GM10248 (cell line): ENCODE results near the gene SYN1.

Experiments
- CTCF ChIA-PET: fragments of 300-600 bp; sonication (Branson Sonifier 250); formaldehyde crosslinking; extraction: SDS; loops from one replicate; lab custom pipeline; 2021; ENCODE audit warnings: antibody characterized with exemption; lab: Yijun Ruan, JAX
- POLR2A ChIA-PET: fragments of 350-650 bp; sonication (Branson Sonifier 250); formaldehyde crosslinking; extraction: SDS; loops from one replicate; lab custom pipeline; 2020; ENCODE audit warnings: antibody characterized with exemption; lab: Yijun Ruan, JAX
- DNase-seq: peaks from one replicate; pipeline ENCODE4 v3.0.0; 2012; ENCODE audit errors: extremely low spot score
- CTCF ChIP-seq: IDR thresholded peaks from 2 replicates; pipeline ENCODE4 v1.5.1; 2012; ENCODE audit warnings: mild to moderate bottlenecking, low read depth; ENCODE audit errors: extremely low read depth, missing control alignments, control extremely low read depth

SYN1 gene

DNA sequence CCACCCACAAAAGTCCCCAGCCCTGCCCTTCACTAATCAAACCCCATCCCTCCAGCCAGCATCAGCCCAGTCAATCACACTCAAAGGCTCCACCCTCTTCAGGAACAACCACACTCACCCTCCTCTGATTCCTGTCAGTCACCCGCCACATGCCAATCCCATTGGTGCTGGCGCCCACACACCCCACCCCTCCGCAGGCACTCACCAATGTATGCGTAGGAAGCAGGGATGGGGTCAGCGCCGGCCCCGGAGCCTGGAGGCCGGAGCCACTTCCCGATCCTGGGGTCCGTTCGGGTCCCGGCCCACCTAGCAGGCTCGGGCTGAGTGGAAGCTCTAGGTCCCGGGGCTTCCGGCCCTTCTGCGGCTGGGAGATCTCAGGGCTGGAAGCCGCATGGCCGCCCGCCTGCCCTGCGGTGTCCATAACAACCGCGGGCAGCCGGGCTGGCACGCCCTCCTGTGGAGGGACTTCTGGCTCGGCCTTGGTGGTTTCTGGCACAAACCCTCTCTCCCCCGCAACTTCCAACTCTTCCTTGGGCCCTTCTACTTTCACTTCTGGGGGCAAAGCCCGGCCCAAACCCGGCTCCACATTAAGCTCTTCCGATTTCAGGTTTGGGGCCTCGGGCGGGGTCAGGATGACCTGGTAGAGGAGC lies 18.0 kb upstream of the SYN1 start:
- TF ChIP-seq CTCF, result no peak
- ChIA-PET POLR2A (no interaction called here), CTCF (interaction anchor here (1.4 to 1.9 kb wide), 2 partner anchors 9 to 10 kb away, joined by 4 to 7 read pairs; no protein-coding TSS in a partner anchor)
- peak; percentile 66 for DNase-seq

GRCh38 chrX:47634871-47635575 lies 15.4 kb upstream of the SYN1 start:
- no peak for TF ChIP-seq CTCF
- ChIA-PET POLR2A (no interaction called here), CTCF (no interaction called here)
- DNase-seq, result no peak

DNA sequence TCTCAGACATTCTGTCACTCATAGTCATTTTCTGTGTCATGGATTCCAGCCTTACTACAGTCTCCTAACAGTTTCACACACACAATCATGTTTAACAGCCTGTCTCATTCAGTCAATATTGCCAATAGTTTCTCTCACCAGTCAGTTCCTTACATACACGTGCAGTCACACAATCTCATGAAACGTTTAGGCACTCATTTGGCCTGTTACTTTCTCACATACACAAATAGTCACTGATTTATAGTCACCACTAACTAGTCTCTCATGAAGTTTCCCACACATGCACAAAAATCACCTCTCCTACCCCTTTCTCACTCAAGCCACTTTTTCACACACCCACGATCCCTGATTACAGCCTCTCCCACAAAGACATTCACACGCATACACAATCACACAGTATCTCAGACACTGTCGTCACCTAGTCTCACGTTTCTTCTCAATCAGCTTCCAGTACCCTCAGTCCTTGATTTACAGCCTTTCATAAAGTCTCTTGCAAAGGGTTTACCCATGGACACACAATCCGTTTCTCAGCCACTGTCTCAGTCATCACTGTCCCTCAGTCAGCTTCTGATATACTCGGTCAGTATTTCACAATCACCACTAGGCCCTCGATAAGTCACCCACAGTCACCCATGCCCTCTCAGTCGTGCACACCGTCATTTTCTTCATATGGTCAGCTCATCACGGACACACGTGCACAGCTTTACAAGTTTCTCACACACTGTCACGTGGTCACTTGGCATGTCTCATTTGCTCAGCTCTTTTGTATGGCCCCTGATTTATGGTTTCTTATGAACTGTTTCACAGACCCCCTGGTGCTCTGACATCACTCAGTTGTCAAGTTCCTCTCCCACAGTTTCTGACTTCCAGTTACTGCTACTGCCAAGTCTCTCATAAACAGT lies 14.3 kb upstream of the SYN1 start:
- ChIA-PET POLR2A (no interaction called here), CTCF (no interaction called here)
- no peak for TF ChIP-seq CTCF
- DNase-seq, result no peak

DNA sequence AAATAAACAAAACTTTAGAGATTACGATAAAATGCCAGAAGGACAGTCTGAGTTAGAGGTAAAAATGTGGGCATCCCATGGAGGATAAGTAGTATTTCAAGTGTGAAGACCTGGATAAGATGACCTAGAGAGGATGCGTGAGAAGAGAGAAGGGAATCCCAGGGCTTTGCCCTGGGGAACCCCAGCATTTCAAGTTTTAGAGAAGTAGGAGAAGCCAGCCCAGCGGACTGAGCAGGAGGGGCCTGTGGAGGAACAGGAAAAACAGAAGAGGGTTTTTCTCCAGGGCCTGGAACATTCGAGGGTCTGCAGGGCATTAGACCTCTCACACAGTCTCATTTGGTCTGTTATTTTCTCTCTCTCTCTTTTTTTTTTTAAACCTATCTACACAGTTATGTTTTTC lies 13.0 kb upstream of the SYN1 start:
- TF ChIP-seq CTCF, result no peak
- ChIA-PET POLR2A (no interaction called here), CTCF (no interaction called here)
- DNase-seq, result no peak

DNA sequence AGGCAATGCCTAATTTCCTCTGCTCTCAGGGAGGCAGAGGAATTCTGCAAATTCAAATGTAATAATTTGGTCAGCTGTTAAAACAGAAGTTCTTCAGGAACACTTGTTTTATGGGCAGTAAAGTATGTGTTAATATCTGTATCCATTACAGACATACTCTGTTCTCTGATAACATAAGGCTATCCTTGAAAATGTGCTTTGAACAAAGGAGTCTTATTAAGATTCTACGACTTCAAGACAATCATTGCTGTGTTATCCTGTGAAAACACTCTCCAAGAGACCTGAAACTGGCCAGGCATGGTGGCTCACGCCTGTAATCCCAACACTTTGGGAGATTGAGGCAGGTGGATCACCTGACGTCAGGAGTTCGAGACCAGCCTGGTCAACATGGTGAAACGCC lies 12.0 kb upstream of the SYN1 start:
- POLR2A ChIA-PET, result no interaction called here
- no peak for TF ChIP-seq CTCF
- no peak for DNase-seq
- CTCF ChIA-PET, result interaction anchor here (1.6 kb wide), 1 partner anchor 12 kb away, joined by 7 read pairs; no protein-coding TSS in a partner anchor
